Breast epithelium (tissue), 3 donors: ENCODE results near the gene ONECUT2.

Source experiments
- POLR2A ChIP-seq: fragments of 450-650 bp; IDR thresholded peaks from one replicate; pipeline ENCODE4 v1.6.1; 2016; ENCODE audit warnings: antibody characterized with exemption, mild to moderate bottlenecking, moderate library complexity
- POLR2AphosphoS5 ChIP-seq, 3 donors: sonication (generic); formaldehyde crosslinking; IDR thresholded peaks; one replicate each; pipeline ENCODE4 v1.6.1; 2017; ENCODE audit warnings: antibody characterized with exemption in 3 of 3
- TF ChIP-seq, protein P1 (sequence below), 3 donors: fragments of 450-650 bp; IDR thresholded peaks; one replicate each; pipeline ENCODE4 v1.5.1; 2016 to 2017; ENCODE audit warnings: antibody characterized with exemption in 3 of 3, mild to moderate bottlenecking in 3 of 3, moderate library complexity in 3 of 3

DNA sequence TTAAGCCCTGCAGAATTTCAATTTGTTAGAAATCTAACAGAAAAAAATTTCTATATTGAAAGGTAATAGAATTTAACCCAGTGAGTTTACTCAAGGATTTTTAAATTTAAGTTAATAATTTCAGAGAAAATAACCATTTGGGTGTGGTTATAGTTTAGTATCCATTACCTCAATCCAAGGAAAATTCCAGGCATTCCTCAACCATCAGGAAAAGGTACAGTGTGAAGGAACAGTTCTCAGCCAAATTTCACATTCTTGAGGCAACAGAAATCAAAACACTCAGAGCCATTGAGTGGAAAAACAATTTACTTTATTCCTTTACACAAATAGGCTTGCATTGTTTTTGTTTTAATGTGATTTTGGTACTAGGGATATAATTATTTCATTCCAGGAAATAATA, 45.6 kb downstream of the ONECUT2 start:
- TF ChIP-seq, protein P1, sequence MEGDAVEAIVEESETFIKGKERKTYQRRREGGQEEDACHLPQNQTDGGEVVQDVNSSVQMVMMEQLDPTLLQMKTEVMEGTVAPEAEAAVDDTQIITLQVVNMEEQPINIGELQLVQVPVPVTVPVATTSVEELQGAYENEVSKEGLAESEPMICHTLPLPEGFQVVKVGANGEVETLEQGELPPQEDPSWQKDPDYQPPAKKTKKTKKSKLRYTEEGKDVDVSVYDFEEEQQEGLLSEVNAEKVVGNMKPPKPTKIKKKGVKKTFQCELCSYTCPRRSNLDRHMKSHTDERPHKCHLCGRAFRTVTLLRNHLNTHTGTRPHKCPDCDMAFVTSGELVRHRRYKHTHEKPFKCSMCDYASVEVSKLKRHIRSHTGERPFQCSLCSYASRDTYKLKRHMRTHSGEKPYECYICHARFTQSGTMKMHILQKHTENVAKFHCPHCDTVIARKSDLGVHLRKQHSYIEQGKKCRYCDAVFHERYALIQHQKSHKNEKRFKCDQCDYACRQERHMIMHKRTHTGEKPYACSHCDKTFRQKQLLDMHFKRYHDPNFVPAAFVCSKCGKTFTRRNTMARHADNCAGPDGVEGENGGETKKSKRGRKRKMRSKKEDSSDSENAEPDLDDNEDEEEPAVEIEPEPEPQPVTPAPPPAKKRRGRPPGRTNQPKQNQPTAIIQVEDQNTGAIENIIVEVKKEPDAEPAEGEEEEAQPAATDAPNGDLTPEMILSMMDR (IDR thresholded peaks at IDR 0.05), result no peak
- TF ChIP-seq POLR2A (no peak), POLR2AphosphoS5 (IDR thresholded peaks at IDR 0.05) (no peak)
